ENCODE results near the gene PRDM10.
A peak's percentile ranks its signal among the peaks of the same experiment; 100 is the strongest.

DNA sequence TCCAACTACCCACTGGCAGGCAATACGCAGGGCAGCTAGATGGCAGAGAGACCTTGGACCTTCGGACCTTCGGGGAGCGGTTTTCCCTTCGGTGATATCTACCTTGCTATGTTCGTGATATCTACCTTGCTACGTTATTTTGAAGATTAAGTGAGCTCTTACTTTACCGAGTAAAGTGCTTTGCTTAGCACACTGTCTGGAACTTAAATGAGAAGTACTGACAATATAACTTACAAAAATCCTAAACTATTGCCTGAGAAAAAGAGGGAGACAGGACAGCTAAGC is 1.0 kb upstream of the PRDM10 start:
- TF ChIP-seq POLR2A (IDR thresholded peaks at IDR 0.05; ENCODE audit: extremely low read depth, insufficient read length) (peak; percentile 14), MYC (IDR thresholded peaks at IDR 0.05; ENCODE audit: low read depth, low read length) (no peak; the same call in 1 of the 2 replicates)
- TF ChIP-seq, protein P1, sequence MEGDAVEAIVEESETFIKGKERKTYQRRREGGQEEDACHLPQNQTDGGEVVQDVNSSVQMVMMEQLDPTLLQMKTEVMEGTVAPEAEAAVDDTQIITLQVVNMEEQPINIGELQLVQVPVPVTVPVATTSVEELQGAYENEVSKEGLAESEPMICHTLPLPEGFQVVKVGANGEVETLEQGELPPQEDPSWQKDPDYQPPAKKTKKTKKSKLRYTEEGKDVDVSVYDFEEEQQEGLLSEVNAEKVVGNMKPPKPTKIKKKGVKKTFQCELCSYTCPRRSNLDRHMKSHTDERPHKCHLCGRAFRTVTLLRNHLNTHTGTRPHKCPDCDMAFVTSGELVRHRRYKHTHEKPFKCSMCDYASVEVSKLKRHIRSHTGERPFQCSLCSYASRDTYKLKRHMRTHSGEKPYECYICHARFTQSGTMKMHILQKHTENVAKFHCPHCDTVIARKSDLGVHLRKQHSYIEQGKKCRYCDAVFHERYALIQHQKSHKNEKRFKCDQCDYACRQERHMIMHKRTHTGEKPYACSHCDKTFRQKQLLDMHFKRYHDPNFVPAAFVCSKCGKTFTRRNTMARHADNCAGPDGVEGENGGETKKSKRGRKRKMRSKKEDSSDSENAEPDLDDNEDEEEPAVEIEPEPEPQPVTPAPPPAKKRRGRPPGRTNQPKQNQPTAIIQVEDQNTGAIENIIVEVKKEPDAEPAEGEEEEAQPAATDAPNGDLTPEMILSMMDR (IDR thresholded peaks at IDR 0.05; ENCODE audit: low read depth, low read length): no peak
- TF ChIP-seq, protein P2, sequence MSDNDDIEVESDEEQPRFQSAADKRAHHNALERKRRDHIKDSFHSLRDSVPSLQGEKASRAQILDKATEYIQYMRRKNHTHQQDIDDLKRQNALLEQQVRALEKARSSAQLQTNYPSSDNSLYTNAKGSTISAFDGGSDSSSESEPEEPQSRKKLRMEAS (IDR thresholded peaks at IDR 0.05; ENCODE audit: low read depth, low read length): no peak

All from NB4 (cell line).